ENCODE data around the gene TECR.

GRCh38 chr19:14536926-14537692, 7.7 kb downstream of the TECR start:
- no peak for TF ChIP-seq CTCF (IDR thresholded peaks at IDR 0.05; ENCODE audit: insufficient read depth, low read length, poor library complexity, severe bottlenecking)
- no peak for TF ChIP-seq EZH2phosphoT487 (conservative IDR thresholded peaks at IDR 0.05; ENCODE audit: low read length)
